H1 (cell line): ENCODE data around the gene PHTF2.

Experiments used
- ZNF274 ChIP-seq: IDR thresholded peaks from 2 replicates; pipeline ENCODE4 v1.7.0; 2012; ENCODE audit warnings: low read length, borderline replicate concordance; ENCODE audit errors: extremely low read depth
- TF ChIP-seq, protein P1 (sequence below), 3 experiments: IDR thresholded peaks; 1 replicate in 2 of 3; 2 replicates in 1 of 3; pipeline versions ENCODE4 v1.5.1 to v1.6.1; 2011; ENCODE audit warnings: low read length in 3 of 3, mild to moderate bottlenecking in 3 of 3, inconsistent platforms in 2 of 3, low read depth in 1 of 3, moderate library complexity in 1 of 3; ENCODE audit not compliant: insufficient read depth in 1 of 3; ENCODE audit errors: control extremely low read depth in 1 of 3

DNA sequence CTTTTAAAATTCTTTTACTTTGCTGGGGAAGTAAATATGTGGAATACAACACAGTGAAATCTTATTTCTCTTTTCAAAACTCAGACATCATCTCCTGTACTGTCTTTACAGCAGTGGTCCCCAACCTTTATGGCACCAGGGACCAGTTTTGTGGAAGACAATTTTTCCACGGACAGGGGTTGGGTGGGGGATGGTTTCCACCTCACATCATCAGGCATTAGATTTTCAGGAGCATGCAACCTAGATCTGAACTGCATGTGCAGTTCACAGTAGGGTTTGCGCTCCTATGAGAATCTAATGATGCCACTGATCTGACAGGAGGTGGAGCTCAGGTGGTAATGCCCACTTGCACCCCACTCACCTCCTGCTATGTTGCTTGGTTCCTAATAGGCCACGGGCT lies 12.6 kb upstream of the PHTF2 start:
- TF ChIP-seq ZNF274: no peak
- TF ChIP-seq, protein P1, sequence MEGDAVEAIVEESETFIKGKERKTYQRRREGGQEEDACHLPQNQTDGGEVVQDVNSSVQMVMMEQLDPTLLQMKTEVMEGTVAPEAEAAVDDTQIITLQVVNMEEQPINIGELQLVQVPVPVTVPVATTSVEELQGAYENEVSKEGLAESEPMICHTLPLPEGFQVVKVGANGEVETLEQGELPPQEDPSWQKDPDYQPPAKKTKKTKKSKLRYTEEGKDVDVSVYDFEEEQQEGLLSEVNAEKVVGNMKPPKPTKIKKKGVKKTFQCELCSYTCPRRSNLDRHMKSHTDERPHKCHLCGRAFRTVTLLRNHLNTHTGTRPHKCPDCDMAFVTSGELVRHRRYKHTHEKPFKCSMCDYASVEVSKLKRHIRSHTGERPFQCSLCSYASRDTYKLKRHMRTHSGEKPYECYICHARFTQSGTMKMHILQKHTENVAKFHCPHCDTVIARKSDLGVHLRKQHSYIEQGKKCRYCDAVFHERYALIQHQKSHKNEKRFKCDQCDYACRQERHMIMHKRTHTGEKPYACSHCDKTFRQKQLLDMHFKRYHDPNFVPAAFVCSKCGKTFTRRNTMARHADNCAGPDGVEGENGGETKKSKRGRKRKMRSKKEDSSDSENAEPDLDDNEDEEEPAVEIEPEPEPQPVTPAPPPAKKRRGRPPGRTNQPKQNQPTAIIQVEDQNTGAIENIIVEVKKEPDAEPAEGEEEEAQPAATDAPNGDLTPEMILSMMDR (IDR thresholded peaks at IDR 0.05; ENCODE audit: control extremely low read depth in 1 of 3, insufficient read depth in 1 of 3, low read depth in 1 of 3, low read length in 3 of 3): no peak
